Nephron (organoid): ENCODE data around the gene TTC16.

Experiments
- H3K27ac Mint-ChIP-seq, 3 experiments: 2 replicates each; pipeline ENCODE4 v1.8.0; 2020; ENCODE audit warnings: mixed read lengths in 3 of 3, mild to moderate bottlenecking in 2 of 3, moderate library complexity in 1 of 3
- H3K27me3 Mint-ChIP-seq: 2 replicates; pipeline ENCODE4 v1.8.0; 2021; ENCODE audit warnings: low read depth, mild to moderate bottlenecking, moderate library complexity, mixed read lengths
- H3K36me3 Mint-ChIP-seq: 2 replicates; pipeline ENCODE4 v1.8.0; 2020; ENCODE audit warnings: low read depth, mixed read lengths
- H3K4me1 Mint-ChIP-seq: 2 replicates; pipeline ENCODE4 v1.8.0; 2020; ENCODE audit warnings: mixed read lengths
- H3K4me3 Mint-ChIP-seq, 3 experiments: 2 replicates each; pipeline ENCODE4 v1.8.0; 2020; ENCODE audit warnings: mild to moderate bottlenecking in 3 of 3, mixed read lengths in 3 of 3, moderate library complexity in 2 of 3
- H3K9me3 Mint-ChIP-seq: 2 replicates; pipeline ENCODE4 v1.8.0; 2020; ENCODE audit warnings: mixed read lengths
- CTCF ChIP-seq, 3 experiments: fragments of 200-600 bp; sonication (generic); IDR thresholded peaks; one replicate each; pipeline ENCODE4 v1.5.0; 2021; ENCODE audit warnings: antibody characterized with exemption in 3 of 3; ENCODE audit not compliant: unreplicated experiment in 3 of 3

TTC16 gene

GRCh38 chr9:127707766-127708165 is 8.1 kb upstream of the TTC16 start:
- no peaks in the 10 kb centered on the region for H3K9me3 Mint-ChIP-seq
- H3K4me3 Mint-ChIP-seq = no peak overlapping the region
- no peak overlapping the region for H3K27ac Mint-ChIP-seq
- no peak for TF ChIP-seq CTCF (IDR thresholded peaks at IDR 0.05; ENCODE audit: unreplicated experiment in 3 of 3)
- peaks cover 26% of the 10 kb centered on the region for H3K4me1 Mint-ChIP-seq
- H3K27me3 Mint-ChIP-seq = peaks cover 4% of the 10 kb centered on the region
- no peaks in the 10 kb centered on the region for H3K36me3 Mint-ChIP-seq

- Mint-ChIP-seq H3K36me3 (no peaks in the 10 kb centered on the region), H3K9me3 (no peaks in the 10 kb centered on the region), H3K27me3 (no peaks in the 10 kb centered on the region), H3K4me3 (no peak overlapping the region), H3K4me1 (peaks cover 26% of the 10 kb centered on the region), H3K27ac (no peak overlapping the region)
- TF ChIP-seq CTCF (IDR thresholded peaks at IDR 0.05; ENCODE audit: unreplicated experiment in 3 of 3) = no peak
Observed at GRCh38 chr9:127708952-127709587, 6.8 kb upstream of the TTC16 start.

GRCh38 chr9:127710204-127710783 is 5.6 kb upstream of the TTC16 start:
- no peak overlapping the region for H3K27ac Mint-ChIP-seq
- H3K36me3 Mint-ChIP-seq = no peaks in the 10 kb centered on the region
- H3K27me3 Mint-ChIP-seq = no peaks in the 10 kb centered on the region
- no peak for TF ChIP-seq CTCF (IDR thresholded peaks at IDR 0.05; ENCODE audit: unreplicated experiment in 3 of 3)
- no peaks in the 10 kb centered on the region for H3K9me3 Mint-ChIP-seq
- peak overlapping the region in 2 of 3 experiments; percentile 16 to 35 for H3K4me3 Mint-ChIP-seq
- H3K4me1 Mint-ChIP-seq = peaks cover 21% of the 10 kb centered on the region

- no peaks in the 10 kb centered on the region for H3K36me3 Mint-ChIP-seq
- no peaks in the 10 kb centered on the region for H3K27me3 Mint-ChIP-seq
- H3K4me3 Mint-ChIP-seq = peak overlapping the region; percentile 62 to 63 (median 62)
- H3K27ac Mint-ChIP-seq = peak overlapping the region; percentile 44 to 51 (median 49)
- TF ChIP-seq CTCF (IDR thresholded peaks at IDR 0.05; ENCODE audit: unreplicated experiment in 3 of 3) = no peak
- no peaks in the 10 kb centered on the region for H3K9me3 Mint-ChIP-seq
- H3K4me1 Mint-ChIP-seq = peaks cover 21% of the 10 kb centered on the region
Observed at GRCh38 chr9:127711226-127711701, 4.6 kb upstream of the TTC16 start.

GRCh38 chr9:127711831-127712274 is 4.0 kb upstream of the TTC16 start:
- H3K4me3 Mint-ChIP-seq = peak overlapping the region in 2 of 3 experiments; percentile 49 to 55
- no peaks in the 10 kb centered on the region for H3K36me3 Mint-ChIP-seq
- H3K27me3 Mint-ChIP-seq = no peaks in the 10 kb centered on the region
- peak overlapping the region in 1 of 3 experiments; percentile 44 for H3K27ac Mint-ChIP-seq
- no peaks in the 10 kb centered on the region for H3K9me3 Mint-ChIP-seq
- TF ChIP-seq CTCF (IDR thresholded peaks at IDR 0.05; ENCODE audit: unreplicated experiment in 3 of 3) = no peak
- H3K4me1 Mint-ChIP-seq = peaks cover 20% of the 10 kb centered on the region

- Mint-ChIP-seq H3K36me3 (no peaks in the 10 kb centered on the region), H3K4me3 (peak overlapping the region; percentile 32 to 55 (median 42)), H3K9me3 (no peaks in the 10 kb centered on the region), H3K27ac (no peak overlapping the region), H3K27me3 (no peaks in the 10 kb centered on the region), H3K4me1 (peaks cover 20% of the 10 kb centered on the region)
- no peak for TF ChIP-seq CTCF (IDR thresholded peaks at IDR 0.05; ENCODE audit: unreplicated experiment in 3 of 3)
Observed at GRCh38 chr9:127712371-127712770, 3.5 kb upstream of the TTC16 start.
